Choroid plexus epithelial cell (primary cell): ENCODE data around the gene KCNC2.
"Not testable (repeated sequence)": the region's sequence is repeated elsewhere in the genome, so short reads cannot be mapped to it uniquely, and the experiment has no call there.

Experiments used
- DNase-seq: peaks from one replicate; pipeline ENCODE4 v3.0.0-alpha.2; 2010; ENCODE audit warnings: low read depth
- H3K4me3 ChIP-seq: 2 replicates; pipeline ENCODE4 v1.5.1; 2011; ENCODE audit warnings: low read depth, mild to moderate bottlenecking, control low read depth, low read length, moderate library complexity
- CTCF ChIP-seq: conservative IDR thresholded peaks from 2 replicates; pipeline ENCODE4 v1.5.1; 2011; ENCODE audit warnings: low read depth, mild to moderate bottlenecking, control low read depth, inconsistent platforms, low read length, moderate library complexity

KCNC2 gene

GRCh38 chr12:75194250-75194649 lies 15.4 kb downstream of the KCNC2 start:
- DNase-seq: no peak
- no peak for TF ChIP-seq CTCF
- no peak overlapping the region for H3K4me3 ChIP-seq

GRCh38 chr12:75192196-75192595 lies 17.4 kb downstream of the KCNC2 start:
- no peak for TF ChIP-seq CTCF
- no peak overlapping the region for H3K4me3 ChIP-seq
- no peak for DNase-seq

DNA sequence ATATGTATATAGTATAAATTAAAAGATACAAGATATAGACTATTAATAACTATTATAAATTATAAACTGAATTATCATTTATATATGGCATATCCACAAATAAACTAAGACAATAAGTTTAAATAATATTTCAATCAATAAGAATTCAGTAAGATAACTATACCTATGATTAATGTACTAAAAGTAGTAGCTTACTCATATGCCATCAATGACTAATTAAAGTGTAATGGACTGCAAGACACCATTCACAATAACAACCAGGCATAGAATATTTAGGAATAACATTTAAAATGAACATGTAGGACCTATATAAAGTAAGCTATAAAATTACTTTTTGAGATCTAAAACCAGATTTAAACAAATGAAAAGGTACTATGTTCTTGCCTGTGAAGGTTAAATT lies 18.8 kb downstream of the KCNC2 start:
- no peak for TF ChIP-seq CTCF
- no peak overlapping the region for H3K4me3 ChIP-seq
- DNase-seq: no peak

DNA sequence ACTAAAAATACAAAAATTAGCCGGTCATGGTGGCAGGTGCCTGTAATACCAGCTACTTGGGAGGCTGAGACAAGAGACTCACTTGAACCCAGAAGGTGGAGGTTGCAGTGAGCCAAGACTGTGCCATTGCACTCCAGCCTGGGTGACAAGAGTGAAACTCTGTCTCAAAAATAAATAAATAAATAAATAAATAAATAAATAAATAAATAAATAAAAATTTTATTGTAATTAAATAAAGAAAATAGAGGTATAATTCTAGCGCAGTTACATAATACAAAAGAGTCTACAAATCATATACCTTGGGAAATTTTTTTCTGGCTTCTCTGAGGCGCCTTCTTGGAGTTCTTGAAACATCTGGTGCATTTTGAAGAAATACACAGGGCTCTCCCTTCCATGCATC lies 23.8 kb downstream of the KCNC2 start:
- H3K4me3 ChIP-seq, DNase-seq: not testable (repeated sequence)

DNA sequence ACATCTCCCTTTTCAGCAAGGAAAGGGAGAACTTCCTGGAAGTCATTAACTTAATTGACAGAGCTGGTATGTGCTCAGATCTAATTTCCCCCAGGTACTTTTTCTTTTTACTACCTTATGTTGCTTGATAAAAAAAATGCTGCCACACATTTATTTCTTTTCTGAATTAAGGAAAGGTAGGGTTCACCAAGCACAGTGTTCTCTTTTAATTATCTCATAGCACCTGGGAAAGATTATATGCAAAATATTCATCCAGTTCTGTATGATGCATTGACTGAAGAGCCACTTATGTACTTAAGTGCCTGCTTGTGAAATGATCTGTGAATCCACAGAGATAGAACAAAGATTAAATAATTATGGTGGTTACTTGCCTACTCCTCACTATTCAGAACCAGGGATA lies 25.1 kb downstream of the KCNC2 start:
- no peak for TF ChIP-seq CTCF
- no peak for DNase-seq
- H3K4me3 ChIP-seq: no peak overlapping the region

DNA sequence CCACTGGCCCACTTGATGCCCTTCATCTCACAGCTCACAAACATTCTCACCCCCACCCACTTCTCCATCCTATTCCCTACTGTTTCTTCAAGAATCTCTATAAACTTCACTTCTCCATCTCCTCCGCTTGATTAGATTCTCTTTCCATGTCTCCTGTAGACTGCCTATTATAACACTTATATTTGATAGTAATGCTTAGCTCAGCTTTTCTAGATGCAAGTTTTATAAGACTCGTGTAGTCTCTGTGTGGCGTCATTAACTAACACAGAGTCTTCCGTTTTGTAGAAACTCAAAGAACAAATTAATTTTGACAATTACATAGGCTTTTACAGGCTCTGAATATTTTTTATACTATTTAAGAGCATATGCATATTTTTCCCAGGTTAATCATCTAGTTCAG lies 25.7 kb downstream of the KCNC2 start:
- no peak for TF ChIP-seq CTCF
- no peak for DNase-seq
- H3K4me3 ChIP-seq: no peak overlapping the region

GRCh38 chr12:75177997-75178396 lies 31.6 kb downstream of the KCNC2 start:
- no peak for TF ChIP-seq CTCF
- peak; percentile 86 for DNase-seq
- no peak overlapping the region for H3K4me3 ChIP-seq

DNA sequence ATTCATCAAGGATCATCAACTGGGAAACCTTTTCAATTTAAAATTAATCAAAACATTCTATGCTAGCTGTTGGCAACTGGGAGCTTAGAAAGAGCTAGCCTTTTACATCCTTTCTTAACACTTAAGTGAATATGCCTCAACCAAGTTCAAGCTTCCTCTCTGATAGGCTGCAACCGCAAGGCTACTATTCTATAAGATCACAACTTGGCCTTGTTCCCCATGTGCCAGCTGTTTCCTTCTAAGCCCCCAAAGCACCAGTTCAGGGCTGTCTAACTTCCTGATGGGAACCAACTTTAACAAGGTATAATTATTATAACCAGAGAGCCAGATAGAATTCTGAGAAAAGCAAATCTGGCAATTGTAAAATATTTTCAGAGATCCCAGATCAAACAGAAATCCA lies 37.0 kb downstream of the KCNC2 start:
- H3K4me3 ChIP-seq: no peak overlapping the region
- no peak for TF ChIP-seq CTCF
- no peak for DNase-seq
